Stimulated activated naive CD4-positive, alpha-beta T cell treated with Interleukin-2 at 50 U/mL for 16 hours (primary cell): ENCODE measurements around the gene GDPD5.
A peak's percentile ranks its signal among the peaks of the same experiment; 100 is the strongest.

Experiments used
- DNase-seq: peaks from one replicate; lab custom pipeline; 2025; lab: John Stamatoyannopoulos, UW

The GDPD5 gene, protein sequence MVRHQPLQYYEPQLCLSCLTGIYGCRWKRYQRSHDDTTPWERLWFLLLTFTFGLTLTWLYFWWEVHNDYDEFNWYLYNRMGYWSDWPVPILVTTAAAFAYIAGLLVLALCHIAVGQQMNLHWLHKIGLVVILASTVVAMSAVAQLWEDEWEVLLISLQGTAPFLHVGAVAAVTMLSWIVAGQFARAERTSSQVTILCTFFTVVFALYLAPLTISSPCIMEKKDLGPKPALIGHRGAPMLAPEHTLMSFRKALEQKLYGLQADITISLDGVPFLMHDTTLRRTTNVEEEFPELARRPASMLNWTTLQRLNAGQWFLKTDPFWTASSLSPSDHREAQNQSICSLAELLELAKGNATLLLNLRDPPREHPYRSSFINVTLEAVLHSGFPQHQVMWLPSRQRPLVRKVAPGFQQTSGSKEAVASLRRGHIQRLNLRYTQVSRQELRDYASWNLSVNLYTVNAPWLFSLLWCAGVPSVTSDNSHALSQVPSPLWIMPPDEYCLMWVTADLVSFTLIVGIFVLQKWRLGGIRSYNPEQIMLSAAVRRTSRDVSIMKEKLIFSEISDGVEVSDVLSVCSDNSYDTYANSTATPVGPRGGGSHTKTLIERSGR

GRCh38 chr11:75525433-75526191 is at the start of gene GDPD5:
TSS of gene GDPD5 (minus strand) at chr11:75525941. CDS start at chr11:75477735, 48,206 bp downstream.
- peak; percentile 93 for DNase-seq

DNA sequence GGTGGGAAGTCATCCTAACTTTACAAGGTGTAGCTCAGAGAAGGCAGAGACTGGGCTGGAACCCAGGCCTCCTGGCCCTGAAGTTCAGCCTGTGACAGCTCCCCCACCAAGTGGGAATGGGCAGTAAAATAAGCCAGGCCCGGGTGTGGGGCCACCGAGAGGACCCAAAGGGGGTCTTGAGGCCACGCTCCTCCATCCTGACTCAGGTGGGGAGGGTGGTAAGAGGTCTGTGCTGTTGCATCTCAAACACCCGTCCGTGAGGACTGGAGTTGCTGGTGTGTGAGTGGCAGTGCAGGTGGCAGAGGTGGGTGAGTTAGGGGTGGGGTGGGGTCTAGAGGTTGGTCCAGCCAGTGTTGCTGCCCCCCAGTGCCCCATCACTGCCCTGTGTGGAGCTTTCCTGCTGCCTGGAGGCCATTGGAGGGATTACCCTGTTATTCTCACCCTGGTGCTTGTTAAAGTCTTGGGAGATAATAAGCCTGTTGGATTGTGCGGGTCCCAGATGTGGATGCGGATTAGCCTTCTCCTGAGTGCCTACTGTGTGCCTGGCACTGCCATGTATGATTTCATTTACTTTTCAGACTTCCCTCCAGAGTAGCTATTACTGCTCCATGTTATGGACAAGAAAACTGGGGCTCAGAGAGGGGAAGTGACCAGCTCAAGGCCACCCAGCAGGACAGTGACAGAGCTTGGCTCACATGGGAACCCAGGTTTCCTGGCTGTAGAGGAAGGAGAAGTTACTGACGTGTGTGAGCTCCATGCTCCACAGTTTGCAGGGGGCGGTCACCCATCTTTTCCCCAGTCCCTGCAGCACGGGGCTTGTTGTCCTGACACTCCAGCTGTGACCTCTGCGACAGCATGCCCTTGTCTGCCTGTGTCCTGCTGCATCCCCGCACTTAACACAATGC is 49.2 kb upstream of the GDPD5 start:
- DNase-seq: no peak

GRCh38 chr11:75572744-75573143 is 47.0 kb upstream of the GDPD5 start:
- DNase-seq: no peak

GRCh38 chr11:75571625-75572024 is 45.9 kb upstream of the GDPD5 start:
- DNase-seq: no peak

GRCh38 chr11:75570559-75571139 is 44.9 kb upstream of the GDPD5 start:
- no peak for DNase-seq

DNA sequence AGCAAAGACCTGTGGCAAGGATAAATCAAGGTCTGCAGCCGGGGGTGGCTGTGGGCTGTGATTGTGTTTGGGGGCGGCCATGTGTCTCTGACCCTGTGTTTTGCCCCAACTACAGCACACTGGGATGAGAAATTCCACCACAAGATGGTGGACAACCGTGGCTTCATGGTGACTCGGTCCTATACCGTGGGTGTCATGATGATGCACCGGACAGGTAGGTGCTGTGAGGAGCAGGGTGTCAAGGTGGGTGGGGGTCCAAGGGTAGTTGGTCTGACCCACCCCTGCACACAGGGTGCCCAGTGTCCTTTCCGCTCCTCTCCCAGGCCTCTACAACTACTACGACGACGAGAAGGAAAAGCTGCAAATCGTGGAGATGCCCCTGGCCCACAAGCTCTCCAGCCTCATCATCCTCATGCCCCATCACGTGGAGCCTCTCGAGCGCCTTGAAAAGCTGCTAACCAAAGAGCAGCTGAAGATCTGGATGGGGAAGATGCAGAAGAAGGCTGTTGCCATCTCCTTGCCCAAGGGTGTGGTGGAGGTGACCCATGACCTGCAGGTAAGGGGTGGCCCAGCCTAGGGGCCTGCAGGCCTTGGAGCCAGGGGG is 43.0 kb upstream of the GDPD5 start:
- DNase-seq: no peak

DNA sequence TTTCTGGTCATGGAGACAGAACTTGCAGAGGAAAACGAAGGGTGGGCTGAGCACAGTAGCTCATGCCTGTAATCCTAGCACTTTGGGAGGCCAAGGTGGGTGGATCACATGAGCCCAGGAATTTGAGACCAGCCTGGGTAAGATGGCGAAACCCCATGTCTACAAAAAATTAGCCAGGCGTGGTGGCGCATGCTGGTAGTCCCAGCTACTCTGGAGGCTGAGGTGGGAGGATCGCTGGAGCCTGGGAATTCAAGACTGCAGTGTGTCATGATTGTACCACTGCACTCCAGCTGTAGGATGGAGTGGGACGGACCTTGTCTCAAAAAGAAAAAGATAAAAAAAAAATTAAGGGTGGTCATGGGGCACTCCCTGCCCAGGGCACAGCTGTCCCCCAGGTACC is 42.2 kb upstream of the GDPD5 start:
- DNase-seq: no peak

- no peak for DNase-seq
Measured at GRCh38 chr11:75566763-75567279, 41.1 kb upstream of the GDPD5 start.

GRCh38 chr11:75565916-75566762 is 40.4 kb upstream of the GDPD5 start:
- no peak for DNase-seq

DNA sequence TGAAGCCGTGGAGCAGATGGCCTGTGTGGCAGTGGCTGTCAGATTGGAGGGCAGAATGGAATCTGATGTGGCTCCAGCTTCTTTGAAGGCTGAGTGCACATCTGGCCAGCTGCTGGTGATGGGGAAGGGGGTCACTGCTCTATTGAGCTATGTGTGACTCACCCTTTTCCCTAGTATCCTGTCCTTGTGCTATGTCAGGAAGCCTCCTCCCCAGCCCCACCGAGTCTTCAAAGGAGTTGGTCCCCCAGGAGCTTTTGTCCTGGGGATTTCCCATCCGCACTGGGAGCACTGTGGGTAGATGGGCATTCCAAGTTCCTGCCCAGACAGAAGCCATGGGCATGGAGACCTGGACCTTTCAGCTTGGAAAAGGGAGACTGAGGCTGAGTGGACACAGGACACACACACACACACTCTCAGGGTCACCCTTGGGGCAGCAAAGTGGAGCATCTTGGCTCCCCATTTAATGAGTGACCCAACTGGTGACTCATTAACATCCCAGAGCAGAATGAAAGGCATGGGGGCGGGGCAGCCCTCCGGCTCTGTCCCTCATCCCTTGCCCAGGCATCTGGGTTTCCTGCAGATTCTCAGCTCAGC is 39.6 kb upstream of the GDPD5 start:
- DNase-seq: no peak

GRCh38 chr11:75563978-75564552 is 38.3 kb upstream of the GDPD5 start:
- DNase-seq: no peak

GRCh38 chr11:75563501-75563977 is 37.8 kb upstream of the GDPD5 start:
- DNase-seq: no peak

- DNase-seq: no peak
Measured at GRCh38 chr11:75562836-75563484, 37.2 kb upstream of the GDPD5 start.

GRCh38 chr11:75562048-75562835 is 36.5 kb upstream of the GDPD5 start, which contains the start of gene SERPINH1:
TSS of gene SERPINH1 (plus strand) at chr11:75562253. CDS start at chr11:75566350, 4,097 bp downstream.
- peak; percentile 60 for DNase-seq

DNA sequence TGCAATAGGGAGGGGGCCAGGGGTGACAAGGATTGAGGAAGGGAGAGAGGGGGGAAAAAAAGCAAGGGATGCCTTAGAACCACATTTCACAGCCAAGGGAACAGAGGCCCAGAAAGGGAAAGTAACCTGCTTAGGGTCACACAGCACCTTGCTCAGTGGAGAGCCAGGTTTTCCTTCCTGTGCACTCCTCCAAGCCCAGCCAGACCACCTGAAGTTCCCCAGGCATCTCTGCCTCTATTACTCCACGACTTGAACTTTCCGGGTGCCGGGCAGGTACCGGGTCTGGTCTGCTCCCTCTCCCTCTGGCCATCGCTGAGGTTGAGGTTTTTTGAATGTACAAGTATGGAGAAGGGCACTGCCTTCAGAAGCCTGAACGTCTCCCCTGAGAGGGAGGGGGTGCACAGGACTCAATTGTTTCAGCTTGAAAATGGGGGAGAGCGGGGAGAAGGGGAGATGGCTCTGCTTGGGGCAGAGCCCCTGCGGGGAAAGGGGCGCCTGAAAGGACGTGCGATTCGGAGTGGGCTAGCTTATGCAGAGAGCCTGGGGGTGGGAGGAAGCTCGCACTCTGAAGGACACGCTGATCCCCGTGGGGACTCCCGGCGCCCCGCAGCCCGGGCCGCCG is 35.8 kb upstream of the GDPD5 start:
- DNase-seq: no peak

GRCh38 chr11:75560644-75561043 is 34.9 kb upstream of the GDPD5 start:
- no peak for DNase-seq
